ENCODE measurements around the gene SRRM5.
"Not testable (repeated sequence)": the region's sequence is repeated elsewhere in the genome, so short reads cannot be mapped to it uniquely, and the experiment has no call there.

Gene SRRM5

GRCh38 chr19:43625918-43626579 lies 14.2 kb downstream of the SRRM5 start:
- H3K4me3 ChIP-seq (ENCODE audit: low read depth in 1 of 2, low read length in 2 of 2) = no peak overlapping the region
- H3K27me3 ChIP-seq (ENCODE audit: control insufficient read depth in 1 of 2, insufficient read depth in 2 of 2, low read length in 2 of 2) = no peaks in the 10 kb centered on the region
- no peaks in the 10 kb centered on the region for H3K4me1 ChIP-seq (ENCODE audit: control insufficient read depth in 1 of 2, insufficient read depth in 2 of 2, low read length in 2 of 2)
- no peaks in the 10 kb centered on the region for H3K9me3 ChIP-seq (ENCODE audit: control insufficient read depth in 1 of 2, low read length in 2 of 2)
- H3K27ac ChIP-seq (ENCODE audit: low read depth, low read length) = no peak overlapping the region
- no peaks in the 10 kb centered on the region for H3K36me3 ChIP-seq (ENCODE audit: control insufficient read depth in 1 of 2, insufficient read depth in 2 of 2, low read length in 2 of 2)
- no peak overlapping the region for H3K9ac ChIP-seq (ENCODE audit: low read depth in 1 of 2, low read length in 2 of 2)

DNA sequence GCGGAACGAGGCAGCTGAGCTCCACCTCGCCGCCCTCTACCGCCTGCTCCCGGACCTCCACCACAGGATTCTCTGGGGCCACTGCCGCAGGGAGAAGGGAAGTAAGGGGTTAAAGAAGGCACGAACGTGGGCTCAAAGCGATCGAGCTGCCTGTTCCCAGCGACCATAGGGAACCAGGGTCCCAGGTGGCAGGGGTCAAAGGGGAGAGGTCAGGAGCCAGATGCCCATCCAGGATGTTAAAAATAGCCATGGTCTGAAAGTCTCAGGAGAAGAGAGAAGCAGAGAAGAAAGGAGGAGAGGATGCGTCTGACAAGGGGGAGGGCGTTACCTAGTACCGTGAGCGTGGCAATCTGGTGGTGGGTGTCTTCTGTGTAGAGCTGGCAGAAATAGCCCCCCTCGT lies 14.9 kb downstream of the SRRM5 start:
- H3K36me3 ChIP-seq (ENCODE audit: control insufficient read depth in 1 of 2, insufficient read depth in 2 of 2, low read length in 2 of 2) = no peaks in the 10 kb centered on the region
- H3K9me3 ChIP-seq (ENCODE audit: control insufficient read depth in 1 of 2, low read length in 2 of 2) = no peaks in the 10 kb centered on the region
- H3K27me3 ChIP-seq (ENCODE audit: control insufficient read depth in 1 of 2, insufficient read depth in 2 of 2, low read length in 2 of 2) = no peaks in the 10 kb centered on the region
- no peaks in the 10 kb centered on the region for H3K4me1 ChIP-seq (ENCODE audit: control insufficient read depth in 1 of 2, insufficient read depth in 2 of 2, low read length in 2 of 2)
- H3K9ac ChIP-seq (ENCODE audit: low read depth in 1 of 2, low read length in 2 of 2) = no peak overlapping the region
- H3K4me3 ChIP-seq (ENCODE audit: low read depth in 1 of 2, low read length in 2 of 2) = no peak overlapping the region
- H3K27ac ChIP-seq (ENCODE audit: low read depth, low read length) = no peak overlapping the region

DNA sequence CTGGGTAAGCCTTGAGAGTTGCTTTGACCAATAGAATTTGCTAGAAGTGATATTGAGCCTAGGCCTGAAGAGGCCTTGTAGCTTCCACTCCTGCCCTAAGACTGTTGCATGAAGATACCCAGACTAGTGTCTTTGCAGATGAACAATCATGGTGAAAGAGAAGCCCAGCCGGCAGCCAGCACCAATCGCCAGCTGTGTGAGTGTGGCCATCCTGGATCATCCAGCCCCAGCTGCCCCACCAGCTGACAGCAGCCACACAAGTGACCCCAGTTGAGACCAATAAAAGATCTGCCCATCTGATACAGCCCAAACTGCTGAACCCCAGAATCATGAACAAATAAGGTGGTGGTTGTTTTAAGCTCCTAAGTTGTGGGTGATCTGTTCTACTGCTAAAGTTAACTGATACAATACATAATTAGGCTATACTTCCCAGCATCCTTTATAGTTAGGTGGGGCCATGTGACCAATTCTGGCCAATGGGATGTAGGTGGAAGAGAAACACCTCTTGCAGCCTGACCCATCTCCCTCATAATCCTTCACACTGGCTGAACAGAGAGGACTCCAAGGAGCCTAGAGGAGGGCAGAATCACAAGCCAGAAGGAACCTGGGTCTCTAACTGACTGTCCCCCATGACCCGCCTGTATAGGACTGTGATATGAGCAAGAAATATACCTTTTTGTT lies 16.9 kb downstream of the SRRM5 start:
- no peaks in the 10 kb centered on the region for H3K4me1 ChIP-seq (ENCODE audit: control insufficient read depth in 1 of 2, insufficient read depth in 2 of 2, low read length in 2 of 2)
- H3K27ac ChIP-seq (ENCODE audit: low read depth, low read length) = no peak overlapping the region
- no peak overlapping the region for H3K9ac ChIP-seq (ENCODE audit: low read depth in 1 of 2, low read length in 2 of 2)
- no peaks in the 10 kb centered on the region for H3K36me3 ChIP-seq (ENCODE audit: control insufficient read depth in 1 of 2, insufficient read depth in 2 of 2, low read length in 2 of 2)
- no peaks in the 10 kb centered on the region for H3K27me3 ChIP-seq (ENCODE audit: control insufficient read depth in 1 of 2, insufficient read depth in 2 of 2, low read length in 2 of 2)
- H3K4me3 ChIP-seq (ENCODE audit: low read depth in 1 of 2, low read length in 2 of 2) = no peak overlapping the region
- H3K9me3 ChIP-seq (ENCODE audit: control insufficient read depth in 1 of 2, low read length in 2 of 2) = no peaks in the 10 kb centered on the region

DNA sequence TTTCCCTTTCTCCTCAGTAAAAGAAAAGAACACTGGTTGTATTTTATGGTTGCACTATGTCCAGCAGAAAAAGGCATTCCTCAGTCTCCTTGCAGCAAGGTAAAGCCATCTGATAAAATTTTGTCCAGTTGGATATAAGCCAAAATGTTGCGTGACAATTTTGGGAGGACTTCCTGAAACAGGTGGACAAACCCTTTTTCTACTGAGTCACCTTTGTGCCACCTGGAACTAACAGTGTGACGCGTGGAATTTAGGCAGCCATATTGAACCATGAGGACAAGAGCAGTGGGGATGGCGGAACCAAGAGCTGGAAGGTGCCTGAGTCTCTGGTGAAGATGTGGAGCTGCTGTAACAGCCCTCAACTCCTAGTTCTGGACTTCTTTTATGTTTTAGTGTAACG lies 19.6 kb downstream of the SRRM5 start:
- no peak overlapping the region for H3K27ac ChIP-seq (ENCODE audit: low read depth, low read length)

DNA sequence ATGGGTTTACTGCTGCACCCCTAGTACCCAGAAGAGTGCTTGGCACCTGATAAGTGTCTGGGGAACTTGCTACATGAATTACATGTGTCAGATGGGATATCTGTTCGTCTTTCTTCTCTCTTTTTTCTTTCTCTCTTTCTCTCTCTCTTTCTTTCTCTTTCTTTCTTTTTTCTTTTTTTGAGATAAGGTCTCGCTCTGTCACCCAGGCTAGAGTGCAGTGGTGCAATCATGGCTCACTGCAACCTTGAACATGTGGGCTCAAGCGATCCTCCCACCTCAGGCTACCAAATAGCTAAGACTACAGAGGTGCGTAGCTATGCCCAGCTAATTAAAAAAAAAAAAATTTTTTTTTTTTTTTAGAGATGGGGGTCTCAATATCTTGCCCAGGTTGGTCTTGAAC lies 21.6 kb downstream of the SRRM5 start:
- H3K9ac ChIP-seq (ENCODE audit: low read depth in 1 of 2, low read length in 2 of 2) = no peak overlapping the region
- no peaks in the 10 kb centered on the region for H3K4me1 ChIP-seq (ENCODE audit: control insufficient read depth in 1 of 2, insufficient read depth in 2 of 2, low read length in 2 of 2)
- peaks cover 6% of the 10 kb centered on the region in 2 donors for H3K27me3 ChIP-seq (ENCODE audit: control insufficient read depth in 1 of 2, insufficient read depth in 2 of 2, low read length in 2 of 2)
- H3K4me3 ChIP-seq (ENCODE audit: low read depth in 1 of 2, low read length in 2 of 2) = no peak overlapping the region
- H3K27ac ChIP-seq (ENCODE audit: low read depth, low read length) = no peak overlapping the region
- no peaks in the 10 kb centered on the region for H3K36me3 ChIP-seq (ENCODE audit: control insufficient read depth in 1 of 2, insufficient read depth in 2 of 2, low read length in 2 of 2)
- no peaks in the 10 kb centered on the region for H3K9me3 ChIP-seq (ENCODE audit: control insufficient read depth in 1 of 2, low read length in 2 of 2)

More for the DNA sequence above, 19.6 kb downstream of the SRRM5 start:
- H3K9me3 ChIP-seq (ENCODE audit: control insufficient read depth in 1 of 2, low read length in 2 of 2) = no peaks in the 10 kb centered on the region
- H3K9ac ChIP-seq (ENCODE audit: low read depth in 1 of 2, low read length in 2 of 2) = no peak overlapping the region
- H3K36me3 ChIP-seq (ENCODE audit: control insufficient read depth in 1 of 2, insufficient read depth in 2 of 2, low read length in 2 of 2) = no peaks in the 10 kb centered on the region
- H3K4me1 ChIP-seq (ENCODE audit: control insufficient read depth in 1 of 2, insufficient read depth in 2 of 2, low read length in 2 of 2) = no peaks in the 10 kb centered on the region
- H3K27me3 ChIP-seq (ENCODE audit: control insufficient read depth in 1 of 2, insufficient read depth in 2 of 2, low read length in 2 of 2) = no peaks in the 10 kb centered on the region
- no peak overlapping the region for H3K4me3 ChIP-seq (ENCODE audit: low read depth in 1 of 2, low read length in 2 of 2)

GRCh38 chr19:43634068-43634467 lies 22.2 kb downstream of the SRRM5 start:
- no peaks in the 10 kb centered on the region for H3K9me3 ChIP-seq (ENCODE audit: control insufficient read depth in 1 of 2, low read length in 2 of 2)
- no peak overlapping the region for H3K9ac ChIP-seq (ENCODE audit: low read depth in 1 of 2, low read length in 2 of 2)
- peaks cover 11 to 12% of the 10 kb centered on the region in 2 donors for H3K27me3 ChIP-seq (ENCODE audit: control insufficient read depth in 1 of 2, insufficient read depth in 2 of 2, low read length in 2 of 2)
- peaks cover 0 to 1% of the 10 kb centered on the region in 2 donors for H3K4me1 ChIP-seq (ENCODE audit: control insufficient read depth in 1 of 2, insufficient read depth in 2 of 2, low read length in 2 of 2)
- H3K27ac ChIP-seq (ENCODE audit: low read depth, low read length) = no peak overlapping the region
- no peak overlapping the region for H3K4me3 ChIP-seq (ENCODE audit: low read depth in 1 of 2, low read length in 2 of 2)
- H3K36me3 ChIP-seq (ENCODE audit: control insufficient read depth in 1 of 2, insufficient read depth in 2 of 2, low read length in 2 of 2) = no peaks in the 10 kb centered on the region

DNA sequence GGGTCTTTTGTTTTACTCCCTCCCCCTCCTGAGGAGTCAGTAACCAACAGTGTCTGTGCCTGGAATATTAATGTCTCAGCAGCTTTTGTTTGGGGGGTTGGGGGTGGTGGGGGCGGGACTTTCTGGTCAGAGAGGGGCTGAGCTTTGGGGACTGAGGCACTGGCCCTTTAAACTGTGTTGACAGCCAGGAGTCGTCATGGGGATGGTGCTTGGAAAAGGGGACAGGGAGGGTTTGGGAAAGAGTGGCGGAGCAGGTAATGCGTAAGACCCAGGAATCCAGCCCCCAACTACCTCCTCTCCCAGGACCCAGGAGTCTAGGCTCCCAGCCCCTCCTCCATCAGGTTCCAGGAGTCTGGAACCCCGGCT lies 22.6 kb downstream of the SRRM5 start:
- Histone ChIP-seq H3K4me3 (ENCODE audit: low read depth in 1 of 2, low read length in 2 of 2) (no peak overlapping the region), H3K27me3 (ENCODE audit: control insufficient read depth in 1 of 2, insufficient read depth in 2 of 2, low read length in 2 of 2) (peaks cover 14% of the 10 kb centered on the region in 2 donors), H3K4me1 (ENCODE audit: control insufficient read depth in 1 of 2, insufficient read depth in 2 of 2, low read length in 2 of 2) (peaks cover 0 to 3% of the 10 kb centered on the region in 2 donors), H3K27ac (ENCODE audit: low read depth, low read length) (peak overlapping the region; percentile 28), H3K9me3 (ENCODE audit: control insufficient read depth in 1 of 2, low read length in 2 of 2) (no peaks in the 10 kb centered on the region), H3K36me3 (ENCODE audit: control insufficient read depth in 1 of 2, insufficient read depth in 2 of 2, low read length in 2 of 2) (no peaks in the 10 kb centered on the region), H3K9ac (ENCODE audit: low read depth in 1 of 2, low read length in 2 of 2) (no peak overlapping the region)

GRCh38 chr19:43634872-43635560 lies 23.1 kb downstream of the SRRM5 start:
- H3K9me3 ChIP-seq (ENCODE audit: control insufficient read depth in 1 of 2, low read length in 2 of 2) = no peaks in the 10 kb centered on the region
- peaks cover 14% of the 10 kb centered on the region in 2 donors for H3K27me3 ChIP-seq (ENCODE audit: control insufficient read depth in 1 of 2, insufficient read depth in 2 of 2, low read length in 2 of 2)
- no peak overlapping the region for H3K4me3 ChIP-seq (ENCODE audit: low read depth in 1 of 2, low read length in 2 of 2)
- no peaks in the 10 kb centered on the region for H3K36me3 ChIP-seq (ENCODE audit: control insufficient read depth in 1 of 2, insufficient read depth in 2 of 2, low read length in 2 of 2)
- H3K9ac ChIP-seq (ENCODE audit: low read depth in 1 of 2, low read length in 2 of 2) = no peak overlapping the region
- H3K27ac ChIP-seq (ENCODE audit: low read depth, low read length) = peak overlapping the region; percentile 28
- peaks cover 0 to 4% of the 10 kb centered on the region in 2 donors for H3K4me1 ChIP-seq (ENCODE audit: control insufficient read depth in 1 of 2, insufficient read depth in 2 of 2, low read length in 2 of 2)

DNA sequence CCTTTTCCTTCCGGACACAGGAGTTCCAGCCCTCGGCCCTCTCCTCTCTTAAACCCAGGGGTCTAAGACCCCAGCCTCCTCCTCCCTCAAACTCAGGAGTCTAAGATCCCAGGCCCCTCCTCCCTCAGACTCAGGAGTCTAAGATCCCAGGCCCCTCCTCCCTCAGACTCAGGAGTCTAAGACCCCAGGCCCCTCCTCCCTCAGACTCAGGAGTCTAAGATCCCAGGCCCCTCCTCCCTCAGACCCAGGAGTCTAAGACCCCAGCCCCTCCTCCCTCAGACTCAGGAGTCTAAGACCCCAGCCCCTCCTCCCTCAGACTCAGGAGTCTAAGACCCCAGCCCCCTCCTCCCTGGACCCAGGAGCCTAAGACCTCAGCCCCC lies 23.7 kb downstream of the SRRM5 start:
- H3K27me3 ChIP-seq (ENCODE audit: control insufficient read depth in 1 of 2, insufficient read depth in 2 of 2, low read length in 2 of 2) = peaks cover 15 to 16% of the 10 kb centered on the region in 2 donors
- not testable (repeated sequence) for H3K9me3 ChIP-seq (ENCODE audit: control insufficient read depth in 1 of 2, low read length in 2 of 2); H3K36me3 ChIP-seq (ENCODE audit: control insufficient read depth in 1 of 2, insufficient read depth in 2 of 2, low read length in 2 of 2); H3K4me1 ChIP-seq (ENCODE audit: control insufficient read depth in 1 of 2, insufficient read depth in 2 of 2, low read length in 2 of 2); H3K27ac ChIP-seq (ENCODE audit: low read depth, low read length); H3K9ac ChIP-seq (ENCODE audit: low read depth in 1 of 2, low read length in 2 of 2); H3K4me3 ChIP-seq (ENCODE audit: low read depth in 1 of 2, low read length in 2 of 2)

GRCh38 chr19:43636121-43636683 lies 24.3 kb downstream of the SRRM5 start:
- no peak overlapping the region for H3K27ac ChIP-seq (ENCODE audit: low read depth, low read length)
- H3K36me3 ChIP-seq (ENCODE audit: control insufficient read depth in 1 of 2, insufficient read depth in 2 of 2, low read length in 2 of 2) = no peaks in the 10 kb centered on the region
- peaks cover 17 to 18% of the 10 kb centered on the region in 2 donors for H3K27me3 ChIP-seq (ENCODE audit: control insufficient read depth in 1 of 2, insufficient read depth in 2 of 2, low read length in 2 of 2)
- H3K4me1 ChIP-seq (ENCODE audit: control insufficient read depth in 1 of 2, insufficient read depth in 2 of 2, low read length in 2 of 2) = peaks cover 0 to 11% of the 10 kb centered on the region in 2 donors
- H3K9ac ChIP-seq (ENCODE audit: low read depth in 1 of 2, low read length in 2 of 2) = no peak overlapping the region
- H3K4me3 ChIP-seq (ENCODE audit: low read depth in 1 of 2, low read length in 2 of 2) = no peak overlapping the region
- H3K9me3 ChIP-seq (ENCODE audit: control insufficient read depth in 1 of 2, low read length in 2 of 2) = no peaks in the 10 kb centered on the region
